ENCODE results near the gene SHC1. TPM values are rescaled to one million over a fixed set of nuclear protein-coding genes. Genes with fewer than 3 reads are reported as not detected.

SHC1 gene
- polyA plus RNA-seq, 1 of the 3 experiments (the other 2 are of a cell fraction): 338 TPM

GRCh38 chr1:154952664-154953063 is 17.9 kb downstream of the SHC1 start (continued):
- TF ChIP-seq, protein P1, sequence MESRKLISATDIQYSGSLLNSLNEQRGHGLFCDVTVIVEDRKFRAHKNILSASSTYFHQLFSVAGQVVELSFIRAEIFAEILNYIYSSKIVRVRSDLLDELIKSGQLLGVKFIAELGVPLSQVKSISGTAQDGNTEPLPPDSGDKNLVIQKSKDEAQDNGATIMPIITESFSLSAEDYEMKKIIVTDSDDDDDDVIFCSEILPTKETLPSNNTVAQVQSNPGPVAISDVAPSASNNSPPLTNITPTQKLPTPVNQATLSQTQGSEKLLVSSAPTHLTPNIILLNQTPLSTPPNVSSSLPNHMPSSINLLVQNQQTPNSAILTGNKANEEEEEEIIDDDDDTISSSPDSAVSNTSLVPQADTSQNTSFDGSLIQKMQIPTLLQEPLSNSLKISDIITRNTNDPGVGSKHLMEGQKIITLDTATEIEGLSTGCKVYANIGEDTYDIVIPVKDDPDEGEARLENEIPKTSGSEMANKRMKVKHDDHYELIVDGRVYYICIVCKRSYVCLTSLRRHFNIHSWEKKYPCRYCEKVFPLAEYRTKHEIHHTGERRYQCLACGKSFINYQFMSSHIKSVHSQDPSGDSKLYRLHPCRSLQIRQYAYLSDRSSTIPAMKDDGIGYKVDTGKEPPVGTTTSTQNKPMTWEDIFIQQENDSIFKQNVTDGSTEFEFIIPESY (IDR thresholded peaks at IDR 0.05; ENCODE audit: borderline replicate concordance, low read depth): no peak
- no peak for TF ChIP-seq RXRA (IDR thresholded peaks at IDR 0.05; ENCODE audit: borderline replicate concordance, low read depth)
- TF ChIP-seq, protein P2, sequence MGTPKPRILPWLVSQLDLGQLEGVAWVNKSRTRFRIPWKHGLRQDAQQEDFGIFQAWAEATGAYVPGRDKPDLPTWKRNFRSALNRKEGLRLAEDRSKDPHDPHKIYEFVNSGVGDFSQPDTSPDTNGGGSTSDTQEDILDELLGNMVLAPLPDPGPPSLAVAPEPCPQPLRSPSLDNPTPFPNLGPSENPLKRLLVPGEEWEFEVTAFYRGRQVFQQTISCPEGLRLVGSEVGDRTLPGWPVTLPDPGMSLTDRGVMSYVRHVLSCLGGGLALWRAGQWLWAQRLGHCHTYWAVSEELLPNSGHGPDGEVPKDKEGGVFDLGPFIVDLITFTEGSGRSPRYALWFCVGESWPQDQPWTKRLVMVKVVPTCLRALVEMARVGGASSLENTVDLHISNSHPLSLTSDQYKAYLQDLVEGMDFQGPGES (IDR thresholded peaks at IDR 0.05; ENCODE audit: low read depth, low read length): no peak
- no peak for TF ChIP-seq CHD2 (IDR thresholded peaks at IDR 0.05; ENCODE audit: low read length, partially characterized antibody)
- TF ChIP-seq USF1 (IDR thresholded peaks at IDR 0.05; ENCODE audit: borderline replicate concordance, low read depth): no peak

DNA sequence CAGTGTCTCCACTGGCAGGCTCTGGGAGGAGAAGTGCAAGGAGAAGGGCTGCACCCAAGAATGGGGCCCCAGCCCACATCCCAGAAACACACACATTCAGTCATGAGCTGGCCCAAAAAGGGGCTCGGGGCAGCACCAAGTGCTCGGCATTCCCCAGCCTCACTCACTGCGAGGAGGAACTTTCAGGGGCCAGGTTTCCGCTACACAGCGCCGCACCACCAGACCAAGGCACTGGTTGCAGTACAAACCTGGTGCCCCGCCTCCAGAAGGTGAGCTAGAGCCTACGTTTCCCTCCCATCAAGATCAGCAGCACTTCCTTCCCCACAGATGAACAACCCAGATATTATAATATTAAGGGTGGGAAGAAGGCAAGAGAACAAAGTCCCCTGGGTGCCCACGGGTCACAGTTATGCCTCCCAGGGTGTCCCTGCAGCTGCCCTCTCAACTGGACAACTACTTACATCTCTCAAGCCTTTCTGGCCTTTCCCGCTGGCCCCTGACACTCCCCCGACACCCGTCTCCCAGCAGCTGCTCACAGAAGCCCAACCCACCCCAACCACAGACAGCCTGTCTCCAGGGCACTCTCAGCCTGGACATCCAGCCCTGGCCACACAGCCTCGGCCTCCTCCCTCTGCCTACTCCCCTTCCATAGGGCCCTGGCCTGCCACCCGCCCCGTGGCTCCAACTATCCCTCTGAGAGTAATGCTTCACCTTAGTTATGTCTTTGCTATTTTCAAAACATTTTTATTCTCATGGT is 18.5 kb downstream of the SHC1 start:
- Histone ChIP-seq H3K36me3 (replicated peaks in 1 of 2; ENCODE audit: control insufficient read depth in 1 of 2, insufficient read depth in 2 of 2, low read length in 1 of 2) (peaks cover 0 to 19% of the 10 kb centered on the region in 2 experiments), H3F3A (replicated peaks; ENCODE audit: insufficient read depth) (peaks cover 5% of the 10 kb centered on the region), H3K4me1 (ENCODE audit: control insufficient read depth in 1 of 2, insufficient read depth in 2 of 2, low read depth in 1 of 2, low read length in 1 of 2) (peaks cover 0 to 42% of the 10 kb centered on the region in 2 experiments; a peak in 3 of 4 replicates), H3K79me2 (ENCODE audit: insufficient read depth) (no peaks in the 10 kb centered on the region), H3K27me3 (ENCODE audit: insufficient read depth) (no peaks in the 10 kb centered on the region), H4K20me1 (ENCODE audit: insufficient read depth) (no peaks in the 10 kb centered on the region), H3K9me2 (no peaks in the 10 kb centered on the region), H3K4me2 (no peak overlapping the region), H3K4me3 (ENCODE audit: low read depth in 2 of 2, low read length in 1 of 2) (no peak overlapping the region), H2AFZ (ENCODE audit: low read depth) (no peak overlapping the region), H3K9ac (no peak overlapping the region), H3K9me3 (no peaks in the 10 kb centered on the region), H3K27ac (ENCODE audit: low read depth in 2 of 2, low read length in 1 of 2) (no peak overlapping the region)
- POLR2A ChIA-PET: interaction anchor here (1.6 kb wide), 1 partner anchor 9 kb away, joined by 5 read pairs; the partner anchor contains the start of gene PYGO2
- peak; percentile 49 for DNase-seq
- CTCF ChIA-PET: interaction anchor here (0.8 to 37.5 kb wide), 9 partner anchors 9 to 392 kb away, joined by 3 to 640 read pairs (median 4); partner anchors contain the start of genes LENEP, PMVK, PYGO2 and ZBTB7B
- WGBS (ENCODE audit: low lambda C conversion rate): 76% methylated on average over 15 of the region's 15 CpGs
- no peak for TF ChIP-seq FOSL2 (IDR thresholded peaks at IDR 0.05; ENCODE audit: borderline replicate concordance, low read depth)
- TF ChIP-seq USF2 (IDR thresholded peaks at IDR 0.05; ENCODE audit: borderline replicate concordance, low read depth, low read length): no peak
- no peak for TF ChIP-seq NFIC (IDR thresholded peaks at IDR 0.05; ENCODE audit: borderline replicate concordance)
- TF ChIP-seq JUND (IDR thresholded peaks at IDR 0.05): no peak
- TF ChIP-seq, protein P2 (IDR thresholded peaks at IDR 0.05; ENCODE audit: low read depth, low read length): no peak
- no peak for TF ChIP-seq CHD2 (IDR thresholded peaks at IDR 0.05; ENCODE audit: low read length, partially characterized antibody)
- TF ChIP-seq RCOR1 (IDR thresholded peaks at IDR 0.05; ENCODE audit: low read length): no peak

Data from SK-N-SH (cell line).